KMS-11 (cell line): ENCODE results near the gene OR2H2.

Experiments
- H2AFZ ChIP-seq: fragments of 200-600 bp; sonication (generic); 2 replicates; pipeline ENCODE4 v1.6.1; 2016; ENCODE audit warnings: antibody characterized with exemption, mixed run types, low read depth
- H3K27ac ChIP-seq: fragments of 200-600 bp; sonication (generic); 2 replicates; pipeline ENCODE4 v1.6.1; 2016; ENCODE audit warnings: mild to moderate bottlenecking, mixed run types
- H3K27me3 ChIP-seq: fragments of 200-600 bp; sonication (generic); 2 replicates; pipeline ENCODE4 v1.6.1; 2017; ENCODE audit warnings: mild to moderate bottlenecking, low read depth, mixed run types, moderate library complexity; ENCODE audit not compliant: insufficient read depth
- H3K36me3 ChIP-seq: fragments of 200-600 bp; sonication (generic); 2 replicates; pipeline ENCODE4 v1.6.1; 2017; ENCODE audit warnings: mild to moderate bottlenecking, mixed run types; ENCODE audit not compliant: insufficient read depth
- H3K4me1 ChIP-seq: fragments of 200-600 bp; sonication (generic); 2 replicates; pipeline ENCODE4 v1.6.1; 2016; ENCODE audit warnings: mild to moderate bottlenecking, low read depth, mixed run types; ENCODE audit not compliant: poor library complexity, severe bottlenecking
- H3K4me2 ChIP-seq: fragments of 200-600 bp; sonication (generic); 2 replicates; pipeline ENCODE4 v1.7.0; 2016; ENCODE audit warnings: mild to moderate bottlenecking, mixed run types
- H3K4me3 ChIP-seq: fragments of 200-600 bp; sonication (generic); IDR thresholded peaks from 2 replicates; pipeline ENCODE4 v1.6.1; 2017; ENCODE audit warnings: low read depth, low read length, mixed read lengths; ENCODE audit not compliant: insufficient read depth
- H3K79me2 ChIP-seq: fragments of 200-600 bp; sonication (generic); 2 replicates; pipeline ENCODE4 v1.6.1; 2016; ENCODE audit warnings: low read depth, mixed run types; ENCODE audit not compliant: insufficient read depth
- H3K9ac ChIP-seq: fragments of 200-600 bp; sonication (generic); 2 replicates; pipeline ENCODE4 v1.6.1; 2016; ENCODE audit warnings: mild to moderate bottlenecking, mixed run types
- H4K20me1 ChIP-seq: fragments of 200-600 bp; sonication (generic); 2 replicates; pipeline ENCODE4 v1.6.1; 2016; ENCODE audit warnings: mild to moderate bottlenecking, mixed run types; ENCODE audit not compliant: insufficient read depth
- TF ChIP-seq, protein P1 (sequence below): fragments of 200-600 bp; sonication (generic); conservative IDR thresholded peaks from 2 replicates; pipeline ENCODE4 v1.6.1; 2017; ENCODE audit warnings: low read depth, mild to moderate bottlenecking, antibody characterized with exemption, low read length, moderate library complexity, mixed read lengths

The OR2H2 gene

DNA sequence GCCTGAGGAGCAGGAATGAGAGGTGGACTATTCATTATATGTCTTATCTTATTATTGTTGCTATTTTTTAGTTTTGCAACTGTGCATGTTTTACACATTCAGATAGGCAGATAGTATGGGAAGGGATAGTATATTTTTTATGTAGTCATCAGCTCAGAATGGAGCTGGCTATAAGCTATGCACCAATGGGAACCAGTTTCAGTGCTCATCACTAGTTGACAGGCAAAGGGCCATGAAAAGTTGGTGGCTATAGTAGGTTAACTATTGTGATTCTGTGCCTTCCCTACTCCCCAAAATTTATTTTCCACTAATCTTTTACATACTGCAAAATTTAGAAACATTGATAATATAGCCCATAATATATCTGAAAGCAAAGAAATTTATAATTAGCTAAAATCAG, 20.0 kb upstream of the OR2H2 start:
- no peak overlapping the region for H2AFZ ChIP-seq
- no peak overlapping the region for H3K27ac ChIP-seq
- H4K20me1 ChIP-seq: no peaks in the 10 kb centered on the region
- TF ChIP-seq, protein P1, sequence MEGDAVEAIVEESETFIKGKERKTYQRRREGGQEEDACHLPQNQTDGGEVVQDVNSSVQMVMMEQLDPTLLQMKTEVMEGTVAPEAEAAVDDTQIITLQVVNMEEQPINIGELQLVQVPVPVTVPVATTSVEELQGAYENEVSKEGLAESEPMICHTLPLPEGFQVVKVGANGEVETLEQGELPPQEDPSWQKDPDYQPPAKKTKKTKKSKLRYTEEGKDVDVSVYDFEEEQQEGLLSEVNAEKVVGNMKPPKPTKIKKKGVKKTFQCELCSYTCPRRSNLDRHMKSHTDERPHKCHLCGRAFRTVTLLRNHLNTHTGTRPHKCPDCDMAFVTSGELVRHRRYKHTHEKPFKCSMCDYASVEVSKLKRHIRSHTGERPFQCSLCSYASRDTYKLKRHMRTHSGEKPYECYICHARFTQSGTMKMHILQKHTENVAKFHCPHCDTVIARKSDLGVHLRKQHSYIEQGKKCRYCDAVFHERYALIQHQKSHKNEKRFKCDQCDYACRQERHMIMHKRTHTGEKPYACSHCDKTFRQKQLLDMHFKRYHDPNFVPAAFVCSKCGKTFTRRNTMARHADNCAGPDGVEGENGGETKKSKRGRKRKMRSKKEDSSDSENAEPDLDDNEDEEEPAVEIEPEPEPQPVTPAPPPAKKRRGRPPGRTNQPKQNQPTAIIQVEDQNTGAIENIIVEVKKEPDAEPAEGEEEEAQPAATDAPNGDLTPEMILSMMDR: no peak
- H3K9ac ChIP-seq: no peak overlapping the region
- no peak overlapping the region for H3K4me3 ChIP-seq
- no peaks in the 10 kb centered on the region for H3K79me2 ChIP-seq
- H3K27me3 ChIP-seq: no peaks in the 10 kb centered on the region
- no peak overlapping the region for H3K4me2 ChIP-seq
- no peaks in the 10 kb centered on the region for H3K36me3 ChIP-seq
- H3K4me1 ChIP-seq: peaks cover 21% of the 10 kb centered on the region

DNA sequence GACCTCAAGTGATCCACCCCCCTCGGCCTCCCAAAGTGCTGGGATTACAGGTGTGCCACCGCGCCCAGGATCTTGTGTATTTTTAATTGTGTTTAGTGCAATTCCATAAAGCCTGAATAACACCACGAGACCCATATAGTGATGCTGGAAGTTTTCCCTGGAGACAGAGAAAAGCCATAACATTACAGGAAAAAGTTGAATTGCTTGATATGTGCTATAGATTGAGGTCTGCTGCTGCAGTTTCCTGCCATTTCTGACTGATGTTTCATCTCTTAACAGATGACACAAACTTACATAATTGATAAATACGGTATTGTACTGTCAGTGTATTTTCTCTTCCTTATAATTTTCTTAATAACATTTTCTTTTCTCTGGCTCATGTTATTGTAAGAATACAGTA, 18.1 kb upstream of the OR2H2 start:
- H3K4me2 ChIP-seq: no peak overlapping the region
- H3K27ac ChIP-seq: no peak overlapping the region
- TF ChIP-seq, protein P1: no peak
- peaks cover under 1% of the 10 kb centered on the region for H3K4me1 ChIP-seq
- no peaks in the 10 kb centered on the region for H3K79me2 ChIP-seq
- no peak overlapping the region for H2AFZ ChIP-seq
- no peak overlapping the region for H3K4me3 ChIP-seq
- no peaks in the 10 kb centered on the region for H3K27me3 ChIP-seq
- no peaks in the 10 kb centered on the region for H3K36me3 ChIP-seq
- H4K20me1 ChIP-seq: no peaks in the 10 kb centered on the region
- H3K9ac ChIP-seq: no peak overlapping the region

DNA sequence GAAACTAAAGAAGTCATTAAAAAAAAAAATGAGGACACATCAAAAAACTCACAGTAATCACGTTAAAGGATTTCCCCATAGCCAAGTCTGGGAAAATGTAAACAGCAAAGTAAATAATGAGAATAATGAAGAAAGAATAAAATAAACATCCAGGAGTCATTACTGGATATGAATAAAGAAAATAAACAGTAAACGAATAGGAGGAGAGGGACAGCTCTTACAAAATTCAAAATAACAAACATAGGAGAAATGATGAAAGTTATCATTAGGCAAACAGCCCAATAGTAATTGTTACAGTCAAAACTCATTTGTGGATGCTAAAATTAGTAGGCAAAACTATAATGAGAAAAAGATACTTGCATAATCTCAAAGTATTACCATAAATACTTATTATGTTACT, 17.4 kb upstream of the OR2H2 start:
- no peak overlapping the region for H3K4me2 ChIP-seq
- no peaks in the 10 kb centered on the region for H3K36me3 ChIP-seq
- H2AFZ ChIP-seq: no peak overlapping the region
- no peak overlapping the region for H3K9ac ChIP-seq
- TF ChIP-seq, protein P1: no peak
- no peaks in the 10 kb centered on the region for H3K79me2 ChIP-seq
- H4K20me1 ChIP-seq: no peaks in the 10 kb centered on the region
- H3K27me3 ChIP-seq: no peaks in the 10 kb centered on the region
- H3K4me1 ChIP-seq: no peaks in the 10 kb centered on the region
- no peak overlapping the region for H3K27ac ChIP-seq
- H3K4me3 ChIP-seq: no peak overlapping the region

DNA sequence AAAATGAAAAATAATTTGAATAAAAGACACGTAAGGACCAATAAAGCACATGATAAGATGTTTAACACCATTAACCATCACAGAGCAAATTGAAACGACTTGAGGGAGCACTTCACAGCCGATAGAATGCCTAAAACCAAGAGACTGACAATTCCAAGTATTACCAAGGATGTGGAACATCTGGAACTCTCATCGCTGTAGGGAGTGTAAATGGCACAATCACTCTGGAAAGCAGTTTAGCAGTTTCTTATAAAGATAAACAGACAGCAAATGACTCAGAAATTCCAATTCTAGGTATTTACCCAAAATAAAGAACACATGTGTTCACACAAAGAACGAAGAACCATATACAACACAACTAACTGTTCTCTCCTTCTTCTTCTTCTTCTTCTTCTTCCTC, 16.9 kb upstream of the OR2H2 start:
- Histone ChIP-seq H3K27ac (no peak overlapping the region), H3K27me3 (no peaks in the 10 kb centered on the region), H3K36me3 (no peaks in the 10 kb centered on the region), H3K4me1 (no peaks in the 10 kb centered on the region), H3K9ac (no peak overlapping the region), H4K20me1 (no peaks in the 10 kb centered on the region), H2AFZ (no peak overlapping the region), H3K79me2 (no peaks in the 10 kb centered on the region), H3K4me2 (no peak overlapping the region), H3K4me3 (no peak overlapping the region)
- TF ChIP-seq, protein P1: no peak

DNA sequence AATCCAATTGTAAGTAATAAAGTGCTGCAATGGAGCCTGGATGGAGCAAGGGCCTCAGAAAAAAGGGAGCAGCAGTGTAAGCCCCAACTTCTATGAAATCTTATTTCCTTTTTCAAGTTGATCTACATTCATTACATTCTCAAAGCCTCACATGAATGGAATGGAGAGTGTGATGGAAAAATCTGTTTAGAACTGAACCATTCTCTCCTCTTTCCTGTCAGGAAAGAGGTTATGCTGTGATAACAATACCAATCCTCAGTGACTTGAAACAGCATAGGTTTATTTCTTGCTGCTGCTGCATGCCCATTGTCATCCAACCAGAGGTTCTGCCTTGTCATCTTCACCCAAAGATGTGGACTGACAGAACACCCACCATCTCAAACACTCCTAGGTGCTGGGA, 8.9 kb upstream of the OR2H2 start:
- no peaks in the 10 kb centered on the region for H3K36me3 ChIP-seq
- H3K4me1 ChIP-seq: no peaks in the 10 kb centered on the region
- H3K9ac ChIP-seq: no peak overlapping the region
- no peaks in the 10 kb centered on the region for H4K20me1 ChIP-seq
- H2AFZ ChIP-seq: no peak overlapping the region
- H3K4me2 ChIP-seq: no peak overlapping the region
- TF ChIP-seq, protein P1: no peak
- no peak overlapping the region for H3K4me3 ChIP-seq
- H3K27me3 ChIP-seq: no peaks in the 10 kb centered on the region
- H3K79me2 ChIP-seq: no peaks in the 10 kb centered on the region
- H3K27ac ChIP-seq: no peak overlapping the region
